ENCODE results near the gene IDH3A.

DNA sequence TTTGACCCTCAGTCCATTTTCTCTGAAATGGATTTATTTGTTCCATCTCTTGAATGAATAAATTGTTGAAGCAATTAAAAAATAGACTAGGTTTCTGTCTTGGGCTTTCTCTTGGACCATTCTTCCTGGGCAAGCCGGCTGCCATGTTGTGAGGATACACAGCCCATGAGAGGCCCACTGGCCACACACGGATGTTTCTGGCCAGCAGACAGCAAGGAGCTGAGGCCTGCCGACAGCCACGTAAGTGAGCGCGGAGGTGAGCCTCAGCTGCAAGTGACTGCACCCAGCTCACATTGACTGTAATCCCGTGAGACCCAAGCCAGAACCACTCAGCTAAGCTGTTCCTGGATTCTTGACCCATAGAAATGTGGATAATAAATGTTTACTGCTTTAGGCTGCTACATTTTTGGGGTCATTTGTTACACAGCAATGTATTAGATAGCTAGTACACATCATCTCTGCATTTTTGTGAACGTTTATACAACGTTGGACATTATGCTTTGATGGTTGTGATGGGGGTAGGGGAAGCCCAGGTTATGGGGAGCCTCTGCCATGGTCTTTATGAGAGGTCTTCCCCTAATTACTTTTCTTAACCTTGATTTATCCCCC, 22.8 kb downstream of the IDH3A start:
- TF ChIP-seq, protein P1, sequence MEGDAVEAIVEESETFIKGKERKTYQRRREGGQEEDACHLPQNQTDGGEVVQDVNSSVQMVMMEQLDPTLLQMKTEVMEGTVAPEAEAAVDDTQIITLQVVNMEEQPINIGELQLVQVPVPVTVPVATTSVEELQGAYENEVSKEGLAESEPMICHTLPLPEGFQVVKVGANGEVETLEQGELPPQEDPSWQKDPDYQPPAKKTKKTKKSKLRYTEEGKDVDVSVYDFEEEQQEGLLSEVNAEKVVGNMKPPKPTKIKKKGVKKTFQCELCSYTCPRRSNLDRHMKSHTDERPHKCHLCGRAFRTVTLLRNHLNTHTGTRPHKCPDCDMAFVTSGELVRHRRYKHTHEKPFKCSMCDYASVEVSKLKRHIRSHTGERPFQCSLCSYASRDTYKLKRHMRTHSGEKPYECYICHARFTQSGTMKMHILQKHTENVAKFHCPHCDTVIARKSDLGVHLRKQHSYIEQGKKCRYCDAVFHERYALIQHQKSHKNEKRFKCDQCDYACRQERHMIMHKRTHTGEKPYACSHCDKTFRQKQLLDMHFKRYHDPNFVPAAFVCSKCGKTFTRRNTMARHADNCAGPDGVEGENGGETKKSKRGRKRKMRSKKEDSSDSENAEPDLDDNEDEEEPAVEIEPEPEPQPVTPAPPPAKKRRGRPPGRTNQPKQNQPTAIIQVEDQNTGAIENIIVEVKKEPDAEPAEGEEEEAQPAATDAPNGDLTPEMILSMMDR (conservative IDR thresholded peaks at IDR 0.05) = no peak
- no peak for TF ChIP-seq ZFX (IDR thresholded peaks at IDR 0.05)
